SU-DHL-6 (cell line): ENCODE measurements around the gene ZBTB47.

Experiments used
- H2AFZ ChIP-seq: fragments of 200-600 bp; sonication (generic); 2 replicates; pipeline ENCODE4 v1.6.1; 2014; ENCODE audit warnings: low read depth, mild to moderate bottlenecking, moderate library complexity, mixed read lengths, antibody characterized with exemption, low read length; ENCODE audit not compliant: severe bottlenecking
- H3F3A ChIP-seq: fragments of 200-600 bp; shearing (Covaris generic); 2 replicates; pipeline ENCODE4 v1.6.0; 2016; ENCODE audit warnings: antibody characterized with exemption, mild to moderate bottlenecking; ENCODE audit not compliant: insufficient read depth
- H3K27ac ChIP-seq: fragments of 200-600 bp; sonication (generic); 2 replicates; pipeline ENCODE4 v1.5.1; 2016; ENCODE audit warnings: low read depth, mild to moderate bottlenecking, low read length, moderate library complexity, mixed read lengths
- H3K27me3 ChIP-seq: fragments of 200-600 bp; sonication (generic), shearing (Covaris generic); 2 replicates; pipeline ENCODE4 v1.6.0; 2014; ENCODE audit warnings: mild to moderate bottlenecking, low read length
- H3K36me3 ChIP-seq: fragments of 200-600 bp; sonication (generic); 2 replicates; pipeline ENCODE4 v1.6.1; 2014; ENCODE audit warnings: mild to moderate bottlenecking, low read length, mixed read lengths
- H3K4me2 ChIP-seq: fragments of 300-600, 200-600 bp; shearing (Covaris generic), sonication (generic); 2 replicates; pipeline ENCODE4 v1.6.0; 2014; ENCODE audit warnings: low read length, low read depth, mild to moderate bottlenecking; ENCODE audit not compliant: poor library complexity, severe bottlenecking
- H3K4me3 ChIP-seq: fragments of 200-600 bp; sonication (generic); 2 replicates; pipeline ENCODE4 v1.5.1; 2014; ENCODE audit warnings: antibody characterized with exemption, low read length, mild to moderate bottlenecking, mixed read lengths; ENCODE audit not compliant: insufficient read depth, poor library complexity, severe bottlenecking
- H3K79me2 ChIP-seq: fragments of 200-600 bp; sonication (generic); 2 replicates; pipeline ENCODE4 v1.6.1; 2014; ENCODE audit warnings: mild to moderate bottlenecking, low read length, moderate library complexity; ENCODE audit not compliant: insufficient read depth
- H3K9ac ChIP-seq: fragments of 200-600 bp; sonication (generic); 2 replicates; pipeline ENCODE4 v1.7.0; 2014; ENCODE audit warnings: mild to moderate bottlenecking, low read length
- H3K9me2 ChIP-seq: fragments of 200-600 bp; sonication (generic); replicated peaks from 2 replicates; pipeline ENCODE4 v1.6.1; 2014; ENCODE audit warnings: low read length; ENCODE audit not compliant: insufficient read depth
- H3K9me3 ChIP-seq: fragments of 200-600 bp; sonication (generic); 2 replicates; pipeline ENCODE4 v1.6.1; 2014; ENCODE audit warnings: low read length, mixed read lengths; ENCODE audit not compliant: insufficient read depth
- H4K20me1 ChIP-seq: fragments of 200-600 bp; sonication (generic); 2 replicates; pipeline ENCODE4 v1.6.1; 2014; ENCODE audit warnings: low read depth, mild to moderate bottlenecking, antibody characterized with exemption, low read length, moderate library complexity, mixed read lengths
- EZH2phosphoT487 ChIP-seq: fragments of 200-600 bp; sonication (generic), shearing (Covaris generic); conservative IDR thresholded peaks from 2 replicates; pipeline ENCODE4 v1.6.1; 2018; ENCODE audit warnings: mild to moderate bottlenecking, antibody characterized with exemption, low read length, moderate library complexity, mixed read lengths
- TF ChIP-seq, protein P1 (sequence below): fragments of 200-600 bp; sonication (generic); IDR thresholded peaks from one replicate; pipeline ENCODE4 v1.5.1; 2017; ENCODE audit warnings: antibody characterized with exemption, mild to moderate bottlenecking, low read length, moderate library complexity; ENCODE audit not compliant: insufficient read depth, poor library complexity, severe bottlenecking

Gene ZBTB47

DNA sequence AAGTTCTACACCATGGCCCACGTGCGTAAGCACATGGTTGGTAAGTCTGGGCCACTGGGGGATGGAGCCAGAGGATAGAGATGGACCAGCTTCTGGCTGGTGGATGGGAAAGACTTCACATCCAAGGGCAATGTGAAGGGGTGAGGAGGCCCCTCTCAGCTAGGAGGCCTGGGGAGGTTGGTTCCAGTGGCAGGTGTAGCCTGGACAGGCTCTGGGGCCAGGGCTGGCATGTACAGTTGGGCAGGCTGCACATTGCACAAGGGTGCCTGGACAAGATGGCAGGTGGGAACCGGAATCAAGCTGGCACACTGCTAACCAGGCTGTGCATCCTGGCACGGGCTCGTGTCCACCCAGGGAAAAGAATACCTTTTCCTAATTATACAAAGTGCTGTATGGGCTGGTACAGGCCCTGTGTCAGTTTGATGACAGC is 8.1 kb downstream of the ZBTB47 start:
- H3K9me3 ChIP-seq: no peaks in the 10 kb centered on the region
- no peaks in the 10 kb centered on the region for H3K79me2 ChIP-seq
- no peaks in the 10 kb centered on the region for H3K9me2 ChIP-seq
- no peaks in the 10 kb centered on the region for H3K36me3 ChIP-seq
- TF ChIP-seq, protein P1, sequence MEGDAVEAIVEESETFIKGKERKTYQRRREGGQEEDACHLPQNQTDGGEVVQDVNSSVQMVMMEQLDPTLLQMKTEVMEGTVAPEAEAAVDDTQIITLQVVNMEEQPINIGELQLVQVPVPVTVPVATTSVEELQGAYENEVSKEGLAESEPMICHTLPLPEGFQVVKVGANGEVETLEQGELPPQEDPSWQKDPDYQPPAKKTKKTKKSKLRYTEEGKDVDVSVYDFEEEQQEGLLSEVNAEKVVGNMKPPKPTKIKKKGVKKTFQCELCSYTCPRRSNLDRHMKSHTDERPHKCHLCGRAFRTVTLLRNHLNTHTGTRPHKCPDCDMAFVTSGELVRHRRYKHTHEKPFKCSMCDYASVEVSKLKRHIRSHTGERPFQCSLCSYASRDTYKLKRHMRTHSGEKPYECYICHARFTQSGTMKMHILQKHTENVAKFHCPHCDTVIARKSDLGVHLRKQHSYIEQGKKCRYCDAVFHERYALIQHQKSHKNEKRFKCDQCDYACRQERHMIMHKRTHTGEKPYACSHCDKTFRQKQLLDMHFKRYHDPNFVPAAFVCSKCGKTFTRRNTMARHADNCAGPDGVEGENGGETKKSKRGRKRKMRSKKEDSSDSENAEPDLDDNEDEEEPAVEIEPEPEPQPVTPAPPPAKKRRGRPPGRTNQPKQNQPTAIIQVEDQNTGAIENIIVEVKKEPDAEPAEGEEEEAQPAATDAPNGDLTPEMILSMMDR: no peak
- no peak for TF ChIP-seq EZH2phosphoT487
- H3K4me3 ChIP-seq: no peak overlapping the region
- H2AFZ ChIP-seq: no peak overlapping the region
- no peaks in the 10 kb centered on the region for H3F3A ChIP-seq
- H3K27me3 ChIP-seq: no peaks in the 10 kb centered on the region
- H4K20me1 ChIP-seq: no peaks in the 10 kb centered on the region
- no peak overlapping the region for H3K9ac ChIP-seq
- H3K4me2 ChIP-seq: no peak overlapping the region
- H3K27ac ChIP-seq: no peak overlapping the region

- Histone ChIP-seq H3K9ac (no peak overlapping the region), H3K9me2 (no peaks in the 10 kb centered on the region), H3K27ac (no peak overlapping the region)
Observed at GRCh38 chr3:42662037-42662812, 8.7 kb downstream of the ZBTB47 start.

GRCh38 chr3:42662813-42663535 is 9.5 kb downstream of the ZBTB47 start:
- Histone ChIP-seq H3K4me2 (no peak overlapping the region), H3K9me3 (no peaks in the 10 kb centered on the region), H3K9me2 (no peaks in the 10 kb centered on the region), H3K27ac (no peak overlapping the region), H3K27me3 (no peaks in the 10 kb centered on the region), H4K20me1 (no peaks in the 10 kb centered on the region), H3K79me2 (no peaks in the 10 kb centered on the region), H3F3A (no peaks in the 10 kb centered on the region), H3K9ac (no peak overlapping the region), H3K36me3 (no peaks in the 10 kb centered on the region), H2AFZ (no peak overlapping the region), H3K4me3 (no peak overlapping the region)
- TF ChIP-seq, protein P1: no peak
- no peak for TF ChIP-seq EZH2phosphoT487

More at GRCh38 chr3:42662037-42662812, 8.7 kb downstream of the ZBTB47 start:
- no peak for TF ChIP-seq EZH2phosphoT487
- TF ChIP-seq, protein P1: no peak
- H3K4me2 ChIP-seq: no peak overlapping the region
- no peaks in the 10 kb centered on the region for H3F3A ChIP-seq
- H3K79me2 ChIP-seq: no peaks in the 10 kb centered on the region
- no peaks in the 10 kb centered on the region for H4K20me1 ChIP-seq
- H3K27me3 ChIP-seq: no peaks in the 10 kb centered on the region
- no peak overlapping the region for H3K4me3 ChIP-seq
- H3K36me3 ChIP-seq: no peaks in the 10 kb centered on the region
- H2AFZ ChIP-seq: no peak overlapping the region
- H3K9me3 ChIP-seq: no peaks in the 10 kb centered on the region
